Measurements from ENCODE around the gene PTGDS.

Gene PTGDS

GRCh38 chr9:137011907-137012675, 34.8 kb downstream of the PTGDS start:
- TF ChIP-seq CTCF (conservative IDR thresholded peaks at IDR 0.05; ENCODE audit: low read depth, low read length), result no peak
- no peak for DNase-seq (ENCODE audit: low read depth)

GRCh38 chr9:137012694-137013570, 35.6 kb downstream of the PTGDS start:
- no peak overlapping the region for H3K4me3 ChIP-seq (ENCODE audit: low read length)
- TF ChIP-seq CTCF (conservative IDR thresholded peaks at IDR 0.05; ENCODE audit: low read depth, low read length), result no peak
- no peak for DNase-seq (ENCODE audit: low read depth)

More at GRCh38 chr9:137011907-137012675, 34.8 kb downstream of the PTGDS start:
- H3K4me3 ChIP-seq (ENCODE audit: low read length), result no peak overlapping the region

GRCh38 chr9:137013571-137013940, 36.3 kb downstream of the PTGDS start:
- H3K4me3 ChIP-seq (ENCODE audit: low read length), result no peak overlapping the region
- no peak for DNase-seq (ENCODE audit: low read depth)
- TF ChIP-seq CTCF (conservative IDR thresholded peaks at IDR 0.05; ENCODE audit: low read depth, low read length), result no peak

- no peak overlapping the region for H3K4me3 ChIP-seq (ENCODE audit: low read length)
- no peak for TF ChIP-seq CTCF (conservative IDR thresholded peaks at IDR 0.05; ENCODE audit: low read depth, low read length)
- DNase-seq (ENCODE audit: low read depth), result no peak
Observed at GRCh38 chr9:137014166-137014565, 36.9 kb downstream of the PTGDS start.

- H3K4me3 ChIP-seq (ENCODE audit: low read length), result no peak overlapping the region
- no peak for TF ChIP-seq CTCF (conservative IDR thresholded peaks at IDR 0.05; ENCODE audit: low read depth, low read length)
- no peak for DNase-seq (ENCODE audit: low read depth)
Observed at GRCh38 chr9:137014776-137015539, 37.7 kb downstream of the PTGDS start.

- no peak for TF ChIP-seq CTCF (conservative IDR thresholded peaks at IDR 0.05; ENCODE audit: low read depth, low read length)
- no peak for DNase-seq (ENCODE audit: low read depth)
- no peak overlapping the region for H3K4me3 ChIP-seq (ENCODE audit: low read length)
Observed at GRCh38 chr9:137015540-137015930, 38.2 kb downstream of the PTGDS start.

Measured in retinal pigment epithelial cell (primary cell).